H1 (cell line): Measurements from ENCODE around the gene CAMKMT. TPM values are rescaled to one million over a fixed set of nuclear protein-coding genes. Genes with fewer than 3 reads are reported as not detected.

ENCODE experiments used
- CTCF ChIA-PET: fragments of 300-600 bp; sonication (Branson Sonifier 250); formaldehyde crosslinking; loops from one replicate; lab custom pipeline; 2021; ENCODE audit not compliant: partially characterized antibody; lab: Charles Lee
- POLR2A ChIA-PET: fragments of 300-600 bp; sonication (Branson Sonifier 250); formaldehyde crosslinking; loops from one replicate; lab custom pipeline; 2021; ENCODE audit warnings: inconsistent platforms; ENCODE audit not compliant: partially characterized antibody; lab: Charles Lee
- DNase-seq, 2 experiments: peaks; one replicate each; pipeline versions ENCODE4 v3.0.0 to v3.0.0-alpha.2; 2010 to 2022; ENCODE audit warnings: low spot score in 2 of 2, low read depth in 1 of 2, mixed read lengths in 1 of 2
- FAIRE-seq: peaks from 2 replicates; lab custom pipeline; 2011; peaks lifted over from hg19 to GRCh38; lab: Jason Lieb, UNC
- H2AFZ ChIP-seq: 2 replicates; pipeline ENCODE4 v1.8.1; 2012; ENCODE audit warnings: low read length, inconsistent platforms
- H2AK5ac ChIP-seq: 2 replicates; pipeline ENCODE4 v1.6.1; 2013; ENCODE audit warnings: low read depth, low read length
- H2BK120ac ChIP-seq: replicated peaks from 2 replicates; pipeline ENCODE3; 2013; ENCODE audit warnings: low read depth, low read length, inconsistent platforms
- H2BK12ac ChIP-seq: 2 replicates; pipeline ENCODE4 v1.6.1; 2013; ENCODE audit warnings: low read depth, low read length
- H2BK15ac ChIP-seq: 2 replicates; pipeline ENCODE4 v1.6.1; 2013; ENCODE audit warnings: low read length
- H2BK20ac ChIP-seq: 2 replicates; pipeline ENCODE4 v1.6.1; 2013; ENCODE audit warnings: low read length
- H2BK5ac ChIP-seq: 2 replicates; pipeline ENCODE4 v1.6.1; 2013; ENCODE audit warnings: low read depth, low read length
- H3K14ac ChIP-seq: 2 replicates; pipeline ENCODE4 v1.6.1; 2013; ENCODE audit warnings: inconsistent platforms; ENCODE audit not compliant: insufficient read length
- H3K18ac ChIP-seq: 2 replicates; pipeline ENCODE4 v1.6.1; 2013; ENCODE audit warnings: low read length; ENCODE audit errors: extremely low read depth
- H3K23ac ChIP-seq: 2 replicates; pipeline ENCODE4 v1.6.1; 2013; ENCODE audit warnings: inconsistent platforms; ENCODE audit not compliant: insufficient read length
- H3K23me2 ChIP-seq: 2 replicates; pipeline ENCODE4 v1.6.1; 2013; ENCODE audit warnings: low read depth, low read length
- H3K27ac ChIP-seq: 2 replicates; pipeline ENCODE4 v1.6.1; 2011; ENCODE audit warnings: low read depth, low read length, inconsistent platforms
- H3K27me3 ChIP-seq, 4 experiments: replicated peaks in 1 of 4; 1 replicate in 1 of 4; 2 replicates in 3 of 4; pipeline versions ENCODE4 v1.6.1 to v1.8.1; 2011 to 2013; ENCODE audit warnings: low read length in 3 of 4, mild to moderate bottlenecking in 3 of 4, inconsistent platforms in 2 of 4, mixed read lengths in 2 of 4, moderate library complexity in 1 of 4; ENCODE audit not compliant: control insufficient read depth in 3 of 4, insufficient read depth in 3 of 4; ENCODE audit errors: extremely low read depth in 1 of 4
- H3K36me3 ChIP-seq, 4 experiments: 2 replicates each; pipeline versions ENCODE4 v1.6.1 to v1.8.1; 2011 to 2013; ENCODE audit warnings: mild to moderate bottlenecking in 4 of 4, low read length in 3 of 4, moderate library complexity in 2 of 4, control low read depth in 1 of 4, inconsistent platforms in 1 of 4; ENCODE audit not compliant: insufficient read depth in 4 of 4, control insufficient read depth in 2 of 4
- H3K4ac ChIP-seq: replicated peaks from 2 replicates; pipeline ENCODE3; 2013; ENCODE audit warnings: low read length, low read depth, mixed read lengths, inconsistent platforms; ENCODE audit not compliant: insufficient read length
- H3K4me1 ChIP-seq, 4 experiments: replicated peaks in 1 of 4; 1 replicate in 1 of 4; 2 replicates in 3 of 4; pipeline versions ENCODE4 v1.6.1 to v1.8.1; 2011 to 2013; ENCODE audit warnings: low read length in 3 of 4, inconsistent platforms in 2 of 4, mixed read lengths in 1 of 4; ENCODE audit not compliant: insufficient read depth in 4 of 4, control insufficient read depth in 3 of 4
- H3K4me2 ChIP-seq, 2 experiments: 2 replicates each; pipeline versions ENCODE4 v1.6.1 to v1.8.1; 2011 to 2013; ENCODE audit warnings: low read depth in 2 of 2, low read length in 2 of 2, control low read depth in 1 of 2, inconsistent platforms in 1 of 2, mild to moderate bottlenecking in 1 of 2; ENCODE audit not compliant: insufficient read depth in 1 of 2
- H3K4me3 ChIP-seq, 4 experiments: fragments of 200-600, 300-600 bp in 1 of 4; sonication (generic), shearing (Covaris generic), sonication (Bioruptor Twin) in 1 of 4; 2 replicates each; pipeline versions ENCODE4 v1.5.1 to v1.8.1; 2011 to 2016; ENCODE audit warnings: low read length in 4 of 4, low read depth in 3 of 4, control low read depth in 2 of 4, inconsistent platforms in 2 of 4, mild to moderate bottlenecking in 2 of 4, mixed read lengths in 1 of 4, moderate library complexity in 1 of 4; ENCODE audit not compliant: insufficient read depth in 2 of 4; ENCODE audit errors: extremely low read depth in 1 of 4
- H3K56ac ChIP-seq: replicated peaks from 2 replicates; pipeline ENCODE3; 2013; ENCODE audit warnings: low read depth, mild to moderate bottlenecking, mixed read lengths, low read length, inconsistent platforms; ENCODE audit not compliant: insufficient read length
- H3K79me1 ChIP-seq: 2 replicates; pipeline ENCODE4 v1.6.1; 2013; ENCODE audit warnings: low read depth, low read length, control low read depth
- H3K79me2 ChIP-seq, 2 experiments: 2 replicates each; pipeline versions ENCODE4 v1.6.1 to v1.8.1; 2012 to 2013; ENCODE audit warnings: low read length in 2 of 2, mild to moderate bottlenecking in 2 of 2, inconsistent platforms in 1 of 2; ENCODE audit not compliant: insufficient read depth in 2 of 2, control insufficient read depth in 1 of 2
- H3K9ac ChIP-seq, 4 experiments: replicated peaks in 1 of 4; 1 replicate in 1 of 4; 2 replicates in 3 of 4; pipeline versions ENCODE4 v1.6.1 to v1.8.1; 2011 to 2013; ENCODE audit warnings: low read depth in 3 of 4, low read length in 3 of 4, control low read depth in 2 of 4, mild to moderate bottlenecking in 2 of 4, moderate library complexity in 2 of 4, inconsistent platforms in 1 of 4; ENCODE audit errors: extremely low read depth in 1 of 4
- H3K9me3 ChIP-seq, 2 experiments: 2 replicates each; pipeline versions ENCODE4 v1.6.1 to v1.8.1; 2012 to 2013; ENCODE audit warnings: mild to moderate bottlenecking in 2 of 2, moderate library complexity in 2 of 2, control low read depth in 1 of 2, inconsistent platforms in 1 of 2, low read depth in 1 of 2, low read length in 1 of 2, mixed read lengths in 1 of 2; ENCODE audit not compliant: insufficient read depth in 2 of 2
- H4K20me1 ChIP-seq, 2 experiments: replicated peaks in 1 of 2; 2 replicates each; pipeline versions ENCODE3 to v1.8.1; 2011 to 2013; ENCODE audit warnings: inconsistent platforms in 2 of 2, low read length in 2 of 2, mild to moderate bottlenecking in 1 of 2; ENCODE audit not compliant: insufficient read depth in 2 of 2, control insufficient read depth in 1 of 2
- H4K5ac ChIP-seq: 2 replicates; pipeline ENCODE4 v1.6.1; 2013; ENCODE audit warnings: low read length, low read depth, mixed read lengths, inconsistent platforms; ENCODE audit not compliant: insufficient read length
- H4K8ac ChIP-seq: 2 replicates; pipeline ENCODE4 v1.8.0; 2013; ENCODE audit warnings: mild to moderate bottlenecking, moderate library complexity, low read length, inconsistent platforms; ENCODE audit not compliant: insufficient read depth; ENCODE audit errors: extremely low read depth
- H4K91ac ChIP-seq: replicated peaks from 2 replicates; pipeline ENCODE3; 2013; ENCODE audit warnings: low read length, mixed read lengths, inconsistent platforms; ENCODE audit not compliant: insufficient read length
- ATF2 ChIP-seq: IDR thresholded peaks from 2 replicates; pipeline ENCODE4 v1.6.1; 2012; ENCODE audit warnings: low read length, inconsistent platforms
- BRCA1 ChIP-seq: IDR thresholded peaks from 2 replicates; pipeline ENCODE4 v1.6.1; 2012; ENCODE audit warnings: low read depth, low read length, improper control_type of control experiment
- EGR1 ChIP-seq: IDR thresholded peaks from 2 replicates; pipeline ENCODE4 v1.6.1; 2011; ENCODE audit warnings: low read depth, low read length, borderline replicate concordance
- EP300 ChIP-seq, 2 experiments: IDR thresholded peaks; 1 replicate in 1 of 2; 2 replicates in 1 of 2; pipeline ENCODE4 v1.6.1; 2011 to 2012; ENCODE audit warnings: low read depth in 2 of 2, low read length in 2 of 2, mild to moderate bottlenecking in 2 of 2, borderline replicate concordance in 1 of 2, inconsistent platforms in 1 of 2, moderate library complexity in 1 of 2
- FOSL1 ChIP-seq: IDR thresholded peaks from 2 replicates; pipeline ENCODE4 v1.6.1; 2011; ENCODE audit warnings: mild to moderate bottlenecking, low read depth, low read length, moderate library complexity; ENCODE audit not compliant: insufficient read depth
- NRF1 ChIP-seq: IDR thresholded peaks from 2 replicates; pipeline ENCODE4 v1.6.1; 2011; ENCODE audit warnings: mild to moderate bottlenecking, low read depth, low read length, improper control_type of control experiment
- RFX5 ChIP-seq: IDR thresholded peaks from 2 replicates; pipeline ENCODE4 v1.6.1; 2011; ENCODE audit warnings: low read depth, low read length, improper control_type of control experiment, borderline replicate concordance
- SP2 ChIP-seq: IDR thresholded peaks from 2 replicates; pipeline ENCODE4 v1.6.1; 2012; ENCODE audit warnings: mild to moderate bottlenecking, low read length, inconsistent platforms
- WGBS, 2 experiments: shearing (Covaris generic) in 1 of 2; methylation state at CpG; one replicate each; pipeline versions ENCODE4 v1.1.6 to v1.1.7; 2013 to 2015; ENCODE audit warnings: low lambda C conversion rate in 2 of 2, mixed read lengths in 2 of 2, inconsistent platforms in 1 of 2, low coverage in 1 of 2, missing lambda C conversion rate in 1 of 2; ENCODE audit not compliant: insufficient replicate concordance in 2 of 2, insufficient coverage in 1 of 2, insufficient read length in 1 of 2; ENCODE audit errors: extremely low coverage in 1 of 2, missing lambda C conversion rate in 1 of 2; 5-methylcytosine and 5-hydroxymethylcytosine counted together
- polyA plus RNA-seq, 7 experiments: library from polyadenylated mRNA; depleted of rRNA in 3 of 7; stranded (reverse) in 5 of 7; unstranded in 2 of 7; fragments of >200 nt in 5 of 7; fragments of 200-250 nt in 2 of 7; gene quantifications; 1 replicate in 5 of 7; 2 replicates in 1 of 7; 4 replicates in 1 of 7; pipeline versions ENCODE4 v1.2.1 to v1.2.3, GENCODE V29; 2011 to 2013; ENCODE audit warnings: missing spikeins in 2 of 7, mixed read lengths in 2 of 7
- total RNA-seq: library from RNA; stranded (reverse); fragmentation: NEBNext Ultra II Directional; extraction: Animal tissue kit (Norgen Biotek cat#: 25700); gene quantifications from 2 replicates; pipeline ENCODE4 v1.2.1, GENCODE V29; 2021

Gene CAMKMT
- total and polyA plus RNA-seq, 2 of the 8 experiments (the other 6 are each of a cell fraction or from before 2014, with no cell fraction given): 14.7 to 22.4 TPM

DNA sequence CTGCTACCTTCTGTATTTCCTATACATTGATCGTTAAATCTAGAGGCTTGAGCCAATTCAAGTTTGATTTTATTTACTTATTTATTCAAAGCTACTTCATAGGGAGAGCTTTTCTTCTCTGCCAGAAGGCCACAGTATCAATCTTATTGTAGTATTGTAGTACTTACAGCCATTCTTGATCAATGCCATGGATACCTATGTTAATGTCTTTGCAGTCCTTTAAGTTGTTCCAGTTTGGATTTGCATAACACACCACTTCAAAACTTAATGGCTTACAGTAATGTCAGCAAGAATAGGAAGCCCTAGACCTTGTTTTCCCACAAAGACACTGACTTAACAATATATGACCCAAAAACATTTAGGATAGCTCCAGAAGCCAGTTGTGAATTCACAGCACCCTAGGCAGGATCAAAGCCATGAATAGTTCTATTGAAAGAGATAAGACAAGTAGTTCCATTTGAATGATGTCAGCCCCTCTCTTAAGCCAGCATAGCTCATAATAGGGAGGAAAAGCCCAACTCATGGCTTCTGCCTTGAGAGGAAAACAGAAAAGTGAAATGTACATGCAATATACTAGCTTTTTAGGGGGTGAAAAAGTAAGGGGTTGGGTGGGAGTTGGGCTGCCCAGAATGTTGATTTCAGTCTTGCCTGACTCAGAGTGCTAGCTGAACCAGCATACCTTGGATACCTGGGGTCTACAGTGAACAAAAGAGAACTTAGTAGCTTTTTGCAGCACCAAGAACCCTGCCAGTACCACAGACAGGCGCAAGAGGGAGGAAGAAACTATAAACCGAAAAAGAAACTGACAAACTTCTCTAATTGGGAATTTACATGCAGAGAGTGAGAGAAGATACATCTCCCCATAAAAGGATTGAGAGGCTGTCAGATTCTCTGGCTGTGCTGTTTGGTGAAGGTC is 101.4 kb downstream of the CAMKMT start:
- Histone ChIP-seq H3K79me1 (no peaks in the 10 kb centered on the region), H2BK15ac (no peak overlapping the region), H3K56ac (no peak overlapping the region), H4K91ac (peak overlapping the region; percentile 94), H3K4ac (peak overlapping the region; percentile 81), H3K4me2 (peak overlapping the region; percentile 50 to 54), H3K36me3 (peaks cover 0 to 6% (median 0%) of the 10 kb centered on the region in 4 experiments; a peak in 1 of 8 replicates), H3K14ac (no peak overlapping the region), H3K4me3 (peak overlapping the region in 1 of 4 experiments; percentile 35; a peak in 1 of 8 replicates), H3K23ac (no peak overlapping the region), H3K9me3 (peaks cover 11 to 21% of the 10 kb centered on the region in 2 experiments; a peak in 3 of 4 replicates), H3K79me2 (no peaks in the 10 kb centered on the region), H2BK5ac (peak overlapping the region; percentile 84), H2BK120ac (peak overlapping the region; percentile 98), H3K9ac (no peak overlapping the region), H3K18ac (peak overlapping the region; percentile 44), H4K20me1 (no peaks in the 10 kb centered on the region), H4K8ac (no peak overlapping the region), H2AFZ (no peak overlapping the region), H4K5ac (peak overlapping the region; percentile 91), H3K27me3 (no peaks in the 10 kb centered on the region), H2BK12ac (peak overlapping the region; percentile 7), H3K4me1 (peaks cover 0 to 13% (median 6%) of the 10 kb centered on the region in 4 experiments; a peak in 4 of 7 replicates), H2AK5ac (peak overlapping the region; percentile 17; the same call in 1 of the 2 replicates), H3K27ac (peak overlapping the region; percentile 71; the same call in 1 of the 2 replicates), H2BK20ac (peak overlapping the region; percentile 23; the same call in 1 of the 2 replicates), H3K23me2 (no peaks in the 10 kb centered on the region)
- peak in 1 of 2 experiments; percentile 17 for DNase-seq
- ChIA-PET POLR2A (interaction anchor here (0.7 to 1.2 kb wide), 4 partner anchors 9 to 102 kb away, joined by 3 to 4 read pairs (median 3); partner anchors contain the start of gene PREPL), CTCF (interaction anchor here (0.6 to 3.1 kb wide), 12 partner anchors 9 to 492 kb away, joined by 3 to 15 read pairs (median 6); no protein-coding TSS in a partner anchor)
- WGBS, 2 experiments: 37% methylated on average over 3 of the region's 3 CpGs; no CpG with 5 or more reads in 1 of the 2 experiments
- peak; percentile 74 for FAIRE-seq
- TF ChIP-seq EGR1 (no peak), SP2 (no peak), EP300 (IDR thresholded peaks at IDR 0.05; ENCODE audit: borderline replicate concordance in 1 of 2, low read depth in 2 of 2, low read length in 2 of 2) (no peak), RFX5 (no peak), FOSL1 (no peak), BRCA1 (no peak), NRF1 (no peak), ATF2 (0 out of 2 replicates have a peak, but pooled peaks have one; percentile 40)
